Activated CD4-positive, alpha-beta T cell treated with anti-CD3 and anti-CD28 coated beads for 36 hours (primary cell): ENCODE results near the gene PPP1R3F. TPM values are rescaled to one million over a fixed set of nuclear protein-coding genes. Genes with fewer than 3 reads are reported as not detected.

ENCODE experiments used
- ATAC-seq: fragments of 200-7000 bp; cut with Tn5 transposase; one replicate; pipeline ENCODE4 v1.10.0; 2021; ENCODE audit warnings: mild to moderate bottlenecking, moderate library complexity
- CTCF ChIA-PET: fragments of 350-600 bp; sonication (Branson Sonifier 250); formaldehyde crosslinking; loops from one replicate; lab custom pipeline; 2021; ENCODE audit warnings: antibody characterized with exemption; lab: Charles Lee
- POLR2A ChIA-PET: fragments of 350-600 bp; sonication (Branson Sonifier 250); formaldehyde crosslinking; loops from one replicate; lab custom pipeline; 2021; ENCODE audit warnings: antibody characterized with exemption, inconsistent platforms; lab: Charles Lee
- DNase-seq: peaks from one replicate; pipeline ENCODE4 v3.0.0-alpha.2; 2020
- H3K27ac Mint-ChIP-seq: one replicate; pipeline ENCODE4 v1.8.0; 2021; ENCODE audit warnings: mixed read lengths
- H3K27me3 Mint-ChIP-seq: one replicate; pipeline ENCODE4 v1.8.0; 2021; ENCODE audit warnings: mixed read lengths
- H3K36me3 Mint-ChIP-seq: one replicate; pipeline ENCODE4 v1.8.0; 2021; ENCODE audit warnings: low read depth, mixed read lengths
- H3K4me1 Mint-ChIP-seq: one replicate; pipeline ENCODE4 v1.8.0; 2021; ENCODE audit warnings: mixed read lengths
- H3K4me3 Mint-ChIP-seq: one replicate; pipeline ENCODE4 v1.8.0; 2021; ENCODE audit warnings: mild to moderate bottlenecking, moderate library complexity, mixed read lengths
- H3K9me3 Mint-ChIP-seq: one replicate; pipeline ENCODE4 v1.8.0; 2021; ENCODE audit warnings: low read depth, mixed read lengths
- intact Hi-C, 2 experiments: fragments of 100-400 bp; cut with DNase I in 1 of 2; cut with micrococcal nuclease in 1 of 2; formaldehyde crosslinking; loops; one replicate each; pipeline versions ENCODE4 v1.14.2 to v1.15.1; 2022 to 2024; cut with DNase I, micrococcal nuclease
- total RNA-seq, 2 experiments: library from RNA; stranded (reverse); gene quantifications; one replicate each; pipeline ENCODE4 v1.2.3, GENCODE V29; 2021

PPP1R3F gene
- total RNA-seq, 2 experiments from 2014 or later = 4.4 to 4.7 TPM

DNA sequence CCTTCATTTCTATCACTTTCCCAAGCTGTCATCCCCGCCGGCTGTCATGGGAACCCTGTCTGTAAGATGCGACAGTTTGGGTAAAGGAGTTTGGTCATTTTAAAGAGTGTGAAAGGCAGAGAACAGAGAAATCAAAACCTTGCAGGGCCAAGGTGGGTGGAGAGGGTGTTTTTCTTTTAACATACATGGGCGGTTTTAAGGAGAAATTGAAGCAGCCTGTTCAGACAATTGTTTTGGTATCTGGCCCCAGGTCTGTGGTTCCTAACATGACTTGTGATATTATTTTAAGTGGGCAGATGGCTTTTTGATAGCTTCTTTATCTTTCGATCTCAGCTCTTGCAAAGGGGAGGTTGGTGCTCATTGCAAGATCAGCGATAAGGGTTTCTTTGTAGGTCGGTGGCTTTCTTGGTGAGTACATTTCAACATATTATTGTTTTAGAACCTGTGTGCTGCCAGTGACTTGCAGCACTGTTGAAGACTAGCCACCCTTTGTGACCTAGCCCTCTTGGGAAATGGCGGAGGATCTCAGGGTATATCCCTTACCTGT is 3.7 kb downstream of the PPP1R3F start:
- ATAC-seq = peak; percentile 1

DNA sequence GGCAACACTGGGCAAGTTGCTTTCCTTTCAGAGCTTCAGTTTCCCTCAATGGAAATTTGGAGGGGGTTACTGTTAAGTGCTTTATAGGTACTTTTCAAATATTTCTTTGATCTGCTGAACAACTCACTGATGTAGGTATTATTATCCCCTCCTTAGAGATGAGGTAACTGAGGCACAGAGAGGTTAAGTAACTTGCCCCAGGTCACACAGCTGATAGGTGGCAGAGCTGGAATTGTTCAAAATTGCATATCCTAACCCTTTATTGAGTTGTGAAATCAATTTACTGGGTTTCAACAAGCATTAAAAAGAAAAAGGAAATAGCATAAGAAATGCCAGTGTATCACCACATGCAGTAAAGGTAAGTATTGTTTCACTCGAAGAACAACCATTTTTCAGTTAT is 6.6 kb downstream of the PPP1R3F start:
- ChIA-PET POLR2A (no interaction called here), CTCF (interaction anchor here (2.4 kb wide), 1 partner anchor 84 kb away, joined by 8 read pairs; no protein-coding TSS in a partner anchor)
- H3K4me3 Mint-ChIP-seq = no peak overlapping the region
- intact Hi-C loops = loop anchor here in 1 of 2 experiments (5.0 kb wide), 1 partner anchor 601 kb away; the partner anchor contains the start of gene USP27X
- H3K27me3 Mint-ChIP-seq = no peaks in the 10 kb centered on the region
- DNase-seq (no peak), ATAC-seq (no peak)
- peaks cover 24% of the 10 kb centered on the region for H3K36me3 Mint-ChIP-seq
- H3K9me3 Mint-ChIP-seq = peaks cover 1% of the 10 kb centered on the region
- peak overlapping the region; percentile 94 for H3K27ac Mint-ChIP-seq
- peaks cover 84% of the 10 kb centered on the region for H3K4me1 Mint-ChIP-seq

More for the DNA sequence above, 3.7 kb downstream of the PPP1R3F start:
- ChIA-PET POLR2A (interaction anchor here (0.7 kb wide), 2 partner anchors 16 to 37 kb away, joined by 3 to 4 read pairs; no protein-coding TSS in a partner anchor), CTCF (interaction anchor here (1.5 kb wide), 1 partner anchor 81 kb away, joined by 3 read pairs; no protein-coding TSS in a partner anchor)
- DNase-seq = peak; percentile 65
- peaks cover 70% of the 10 kb centered on the region for H3K4me1 Mint-ChIP-seq
- H3K9me3 Mint-ChIP-seq = peaks cover 4% of the 10 kb centered on the region
- intact Hi-C loops = loop anchor here (5.0 kb wide), 2 partner anchors 81 to 336 kb away; no protein-coding TSS in a partner anchor
- H3K27ac Mint-ChIP-seq = peak overlapping the region; percentile 82
- H3K36me3 Mint-ChIP-seq = peaks cover 26% of the 10 kb centered on the region
- H3K27me3 Mint-ChIP-seq = no peaks in the 10 kb centered on the region
- H3K4me3 Mint-ChIP-seq = peak overlapping the region; percentile 78

DNA sequence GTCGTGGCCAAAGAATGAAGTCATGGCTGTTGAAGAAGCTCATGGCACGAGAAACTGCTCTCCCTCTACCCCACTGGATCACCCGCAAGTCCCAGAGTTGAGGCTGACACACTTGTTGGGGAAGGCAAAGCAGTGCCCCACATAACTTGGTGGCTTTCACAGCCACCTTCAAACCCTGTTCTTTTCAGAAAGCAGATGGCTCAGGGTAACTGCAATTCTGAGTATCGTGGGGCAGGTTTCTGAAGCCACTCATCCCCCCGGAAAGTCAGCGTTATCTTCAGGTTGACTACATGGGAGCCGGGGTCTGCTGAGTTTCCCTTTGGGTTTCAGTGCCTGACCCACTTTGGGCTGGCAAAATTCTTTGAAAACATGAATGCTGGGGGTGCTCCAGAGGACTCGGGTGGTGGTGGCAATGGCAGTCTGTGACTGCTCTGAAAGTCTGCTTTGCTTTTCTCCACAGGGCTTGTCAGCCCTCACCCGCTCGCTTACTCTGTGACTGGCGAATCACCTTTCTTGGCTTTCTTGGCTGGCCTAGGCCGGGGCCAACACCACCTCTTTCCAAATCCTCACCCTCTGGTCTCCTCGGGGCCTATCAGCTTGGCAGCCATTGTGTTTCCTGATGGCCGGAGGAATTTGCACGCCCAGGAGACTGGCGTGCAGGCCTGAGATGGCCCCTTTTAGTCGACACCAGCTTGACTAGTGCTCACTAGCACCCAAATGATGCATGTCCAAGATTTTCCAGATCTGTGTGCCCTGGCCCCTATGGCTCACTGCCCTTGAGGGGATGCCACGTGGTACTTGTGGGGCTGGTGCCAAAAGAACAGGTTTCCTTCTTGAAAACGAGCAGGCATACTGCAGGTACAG is 7.3 kb downstream of the PPP1R3F start:
- intact Hi-C loops = loop anchor here in 1 of 2 experiments (5.0 kb wide), 1 partner anchor 600 kb away; the partner anchor contains the start of gene USP27X
- ChIA-PET POLR2A (interaction anchor here (0.6 kb wide), 2 partner anchors 8 to 344 kb away, joined by 3 to 5 read pairs; no protein-coding TSS in a partner anchor), CTCF (interaction anchor here (1.2 to 2.4 kb wide), 2 partner anchors 84 to 477 kb away, joined by 4 to 8 read pairs; no protein-coding TSS in a partner anchor)
- H3K4me1 Mint-ChIP-seq = peaks cover 80% of the 10 kb centered on the region
- H3K27me3 Mint-ChIP-seq = no peaks in the 10 kb centered on the region
- DNase-seq (peak; percentile 61), ATAC-seq (peak; percentile 36)
- H3K36me3 Mint-ChIP-seq = peaks cover 19% of the 10 kb centered on the region
- H3K4me3 Mint-ChIP-seq = peak overlapping the region; percentile 47
- H3K27ac Mint-ChIP-seq = peak overlapping the region; percentile 94
- H3K9me3 Mint-ChIP-seq = no peaks in the 10 kb centered on the region

DNA sequence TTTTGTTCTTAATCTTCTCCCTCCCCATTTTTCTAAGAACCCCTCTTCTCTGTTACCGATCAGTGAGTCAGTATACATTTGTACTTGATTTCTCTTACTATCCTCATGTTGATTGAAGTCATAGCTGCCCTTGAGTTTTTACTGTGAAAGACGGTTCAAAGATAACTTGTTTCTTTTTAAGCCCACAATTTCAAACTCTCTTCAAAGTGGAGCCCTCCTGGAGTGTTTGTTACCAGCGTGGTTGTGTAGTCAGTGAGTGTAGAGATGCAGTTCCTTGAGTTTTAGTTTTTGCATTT is 7.9 kb downstream of the PPP1R3F start:
- ATAC-seq (peak; percentile 64), DNase-seq (no peak)
- Mint-ChIP-seq H3K27ac (peak overlapping the region; percentile 94), H3K36me3 (peaks cover 19% of the 10 kb centered on the region), H3K27me3 (no peaks in the 10 kb centered on the region), H3K4me1 (peaks cover 84% of the 10 kb centered on the region), H3K9me3 (no peaks in the 10 kb centered on the region), H3K4me3 (peak overlapping the region; percentile 47)
- CTCF ChIA-PET = interaction anchor here (1.2 to 2.4 kb wide), 2 partner anchors 85 to 477 kb away, joined by 4 to 8 read pairs; no protein-coding TSS in a partner anchor
- intact Hi-C loops = loop anchor here in 1 of 2 experiments (5.0 kb wide), 1 partner anchor 600 kb away; the partner anchor contains the start of gene USP27X
- POLR2A ChIA-PET = interaction anchor here (0.6 kb wide), 2 partner anchors 8 to 110 kb away, joined by 3 to 5 read pairs; no protein-coding TSS in a partner anchor

DNA sequence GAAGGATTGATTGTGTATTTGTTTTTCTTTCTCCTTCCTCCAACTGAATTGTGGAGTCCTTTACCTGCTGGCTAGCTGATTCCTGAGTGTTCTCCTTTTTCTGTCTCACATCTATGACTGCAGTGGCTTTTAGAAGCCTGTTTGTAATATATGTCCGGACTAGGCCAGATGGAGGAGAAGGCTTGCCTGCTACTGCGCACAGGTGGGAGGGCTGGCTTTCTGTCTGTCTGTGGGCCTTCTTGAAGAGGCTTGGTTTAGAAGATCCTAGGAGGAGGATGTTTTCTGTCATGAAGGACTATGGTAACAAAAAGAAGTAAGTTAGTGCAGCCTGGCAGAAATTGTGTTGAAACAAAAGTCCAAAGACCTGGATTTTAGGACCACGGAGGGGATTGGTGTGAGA is 8.5 kb downstream of the PPP1R3F start:
- ChIA-PET CTCF (interaction anchor here (2.4 kb wide), 1 partner anchor 85 kb away, joined by 8 read pairs; no protein-coding TSS in a partner anchor), POLR2A (interaction anchor here (0.6 kb wide), 2 partner anchors 9 to 111 kb away, joined by 3 to 5 read pairs; no protein-coding TSS in a partner anchor)
- no peak for ATAC-seq
- intact Hi-C loops = loop anchor here in 1 of 2 experiments (5.0 kb wide), 1 partner anchor 599 kb away; the partner anchor contains the start of gene USP27X
- peak overlapping the region; percentile 47 for H3K4me3 Mint-ChIP-seq
- H3K27ac Mint-ChIP-seq = peak overlapping the region; percentile 94
- H3K9me3 Mint-ChIP-seq = no peaks in the 10 kb centered on the region
- no peaks in the 10 kb centered on the region for H3K27me3 Mint-ChIP-seq
- DNase-seq = no peak
- peaks cover 84% of the 10 kb centered on the region for H3K4me1 Mint-ChIP-seq
- H3K36me3 Mint-ChIP-seq = peaks cover 19% of the 10 kb centered on the region

DNA sequence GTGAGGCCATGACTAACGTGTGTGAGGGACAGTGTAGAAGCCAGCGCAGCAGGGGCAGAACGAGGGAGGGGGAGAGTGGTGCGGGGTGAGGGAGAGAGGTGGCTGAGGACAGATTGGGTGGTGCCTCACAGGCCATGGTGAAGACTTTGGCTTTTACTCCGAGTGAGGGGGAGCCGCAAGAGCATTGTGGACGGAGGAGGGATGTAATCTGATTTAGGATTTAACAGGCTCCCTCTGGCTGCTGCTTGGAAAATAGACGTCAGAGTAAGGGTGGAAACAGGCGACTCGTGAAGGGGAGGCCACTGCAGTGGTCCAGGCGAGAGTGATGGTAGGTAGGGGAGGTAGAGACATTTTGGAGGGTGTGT is 13.0 kb downstream of the PPP1R3F start:
- ChIA-PET POLR2A (no interaction called here), CTCF (no interaction called here)
- no peak for DNase-seq
- Mint-ChIP-seq H3K9me3 (no peaks in the 10 kb centered on the region), H3K4me3 (no peak overlapping the region), H3K36me3 (peaks cover 1% of the 10 kb centered on the region), H3K27me3 (no peaks in the 10 kb centered on the region), H3K4me1 (peaks cover 46% of the 10 kb centered on the region), H3K27ac (no peak overlapping the region)
- peak; percentile 28 for ATAC-seq
- intact Hi-C loops = no loop called here

DNA sequence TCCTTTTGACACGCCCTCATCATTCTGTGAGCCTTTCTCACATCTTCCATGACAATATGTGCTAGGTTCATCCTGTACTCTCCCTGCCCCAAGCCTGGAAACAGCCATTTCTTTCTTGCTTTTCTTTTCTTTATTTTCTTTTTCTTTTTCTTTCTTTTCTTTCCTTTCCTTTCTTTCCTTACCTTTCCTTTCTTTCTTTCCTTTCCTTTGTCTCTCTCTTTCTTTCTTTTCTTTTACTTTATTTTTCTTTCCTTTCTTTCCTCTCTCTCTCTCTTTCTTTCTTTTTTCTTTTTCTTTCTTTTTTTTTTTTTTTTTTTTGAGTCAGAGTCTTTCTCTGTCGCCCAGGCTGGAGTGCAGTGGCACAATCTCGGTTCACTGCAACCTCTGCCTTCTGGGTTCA is 14.6 kb downstream of the PPP1R3F start:
- H3K36me3 Mint-ChIP-seq = no peaks in the 10 kb centered on the region
- H3K4me3 Mint-ChIP-seq = no peak overlapping the region
- H3K27me3 Mint-ChIP-seq = no peaks in the 10 kb centered on the region
- H3K9me3 Mint-ChIP-seq = no peaks in the 10 kb centered on the region
- peaks cover 41% of the 10 kb centered on the region for H3K4me1 Mint-ChIP-seq
- intact Hi-C loops = no loop called here
- no peak overlapping the region for H3K27ac Mint-ChIP-seq
- DNase-seq = no peak
- ChIA-PET CTCF (no interaction called here), POLR2A (no interaction called here)
- ATAC-seq = no peak

DNA sequence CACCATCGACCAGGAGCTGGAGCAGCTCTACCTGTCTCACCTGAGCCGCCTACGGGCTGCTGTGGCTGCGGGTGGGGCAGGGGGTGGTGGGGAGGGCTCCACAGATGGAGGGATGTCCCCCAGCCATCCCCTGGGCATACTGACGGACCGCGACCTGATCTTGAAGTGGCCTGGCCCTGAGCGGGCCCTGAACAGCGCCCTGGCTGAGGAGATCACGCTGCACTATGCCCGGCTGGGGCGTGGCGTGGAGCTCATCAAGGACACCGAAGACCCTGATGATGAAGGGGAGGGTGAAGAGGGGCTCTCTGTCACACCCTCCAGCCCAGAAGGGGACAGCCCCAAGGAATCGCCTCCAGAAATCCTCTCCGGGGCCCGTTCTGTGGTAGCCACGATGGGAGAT is 16.5 kb downstream of the PPP1R3F start:
- Mint-ChIP-seq H3K27me3 (no peaks in the 10 kb centered on the region), H3K4me3 (no peak overlapping the region), H3K9me3 (no peaks in the 10 kb centered on the region), H3K36me3 (no peaks in the 10 kb centered on the region), H3K27ac (no peak overlapping the region), H3K4me1 (peaks cover 30% of the 10 kb centered on the region)
- no peak for DNase-seq
- ChIA-PET POLR2A (no interaction called here), CTCF (no interaction called here)
- ATAC-seq = no peak
- intact Hi-C loops = no loop called here

DNA sequence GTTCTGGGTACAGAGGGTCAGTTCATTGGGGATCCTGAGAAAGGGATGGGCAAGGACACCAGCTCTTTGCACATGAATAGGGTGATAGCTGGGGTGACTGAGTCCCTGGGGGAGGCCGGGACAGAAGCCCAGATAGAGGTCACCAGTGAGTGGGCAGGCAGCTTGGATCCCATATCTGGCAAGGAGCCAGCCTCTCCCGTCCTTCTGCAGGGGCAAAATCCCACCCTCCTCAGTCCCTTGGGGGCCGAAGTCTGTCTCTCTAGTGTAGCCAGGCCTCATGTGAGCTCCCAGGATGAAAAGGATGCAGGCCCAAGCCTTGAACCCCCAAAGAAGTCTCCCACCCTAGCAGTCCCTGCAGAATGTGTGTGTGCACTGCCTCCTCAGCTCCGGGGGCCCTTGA is 17.0 kb downstream of the PPP1R3F start:
- Mint-ChIP-seq H3K27me3 (no peaks in the 10 kb centered on the region), H3K4me1 (peaks cover 29% of the 10 kb centered on the region), H3K4me3 (no peak overlapping the region), H3K9me3 (no peaks in the 10 kb centered on the region), H3K27ac (no peak overlapping the region), H3K36me3 (no peaks in the 10 kb centered on the region)
- DNase-seq = no peak
- ATAC-seq = no peak
- ChIA-PET POLR2A (no interaction called here), CTCF (no interaction called here)
- intact Hi-C loops = no loop called here

DNA sequence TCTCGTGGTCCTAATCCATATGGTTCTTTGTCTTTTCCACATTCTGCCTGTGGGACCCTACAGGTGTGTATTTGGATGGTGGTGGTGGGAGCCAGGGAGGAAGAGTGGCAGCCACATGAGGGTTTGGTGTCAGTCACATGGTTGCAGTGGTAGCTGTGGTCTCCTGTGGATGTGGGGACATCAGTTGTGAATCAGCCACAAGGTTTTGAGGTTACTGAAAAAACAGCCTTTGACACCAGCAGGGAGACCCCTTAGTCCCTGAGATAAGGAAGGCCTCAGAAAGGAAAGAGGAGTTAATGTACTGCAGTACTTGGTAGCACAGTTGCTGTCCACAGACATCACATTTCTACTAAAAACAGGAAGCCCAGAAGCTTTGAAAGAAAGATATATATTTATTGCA is 18.1 kb downstream of the PPP1R3F start:
- no peak for ATAC-seq
- H3K36me3 Mint-ChIP-seq = no peaks in the 10 kb centered on the region
- POLR2A ChIA-PET = no interaction called here
- H3K27me3 Mint-ChIP-seq = no peaks in the 10 kb centered on the region
- CTCF ChIA-PET = no interaction called here
- H3K9me3 Mint-ChIP-seq = no peaks in the 10 kb centered on the region
- H3K4me3 Mint-ChIP-seq = no peak overlapping the region
- no peak for DNase-seq
- H3K27ac Mint-ChIP-seq = no peak overlapping the region
- intact Hi-C loops = no loop called here
- peaks cover 29% of the 10 kb centered on the region for H3K4me1 Mint-ChIP-seq

DNA sequence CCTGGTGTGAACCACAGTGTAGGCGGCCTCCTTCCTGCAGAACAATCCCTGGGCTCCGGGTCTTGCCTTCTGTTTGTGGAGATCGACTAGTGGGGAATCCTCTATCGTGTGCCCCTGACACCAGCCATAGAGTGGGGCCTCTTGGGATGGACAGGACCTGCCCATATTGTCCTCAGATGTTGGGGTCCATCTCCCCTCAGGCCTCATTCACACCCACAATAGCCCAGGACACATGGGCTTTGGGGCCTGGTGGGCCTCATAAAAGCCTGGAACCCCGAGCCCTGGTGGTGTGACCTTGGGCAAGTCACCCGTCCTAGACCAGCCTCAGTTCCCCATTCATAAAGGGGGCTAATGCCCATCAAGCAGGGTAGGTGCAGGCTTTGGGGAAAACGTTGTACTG is 20.6 kb downstream of the PPP1R3F start:
- ATAC-seq (no peak), DNase-seq (no peak)
- POLR2A ChIA-PET = no interaction called here
- intact Hi-C loops = loop anchor here in 1 of 2 experiments (5.0 kb wide), 1 partner anchor 462 kb away; no protein-coding TSS in a partner anchor
- no peak overlapping the region for H3K4me3 Mint-ChIP-seq
- H3K27ac Mint-ChIP-seq = no peak overlapping the region
- H3K9me3 Mint-ChIP-seq = no peaks in the 10 kb centered on the region
- no peaks in the 10 kb centered on the region for H3K36me3 Mint-ChIP-seq
- H3K27me3 Mint-ChIP-seq = no peaks in the 10 kb centered on the region
- peaks cover 26% of the 10 kb centered on the region for H3K4me1 Mint-ChIP-seq
- CTCF ChIA-PET = interaction anchor here (2.1 kb wide), 1 partner anchor 21 kb away, joined by 7 read pairs; the partner anchor contains the start of gene PPP1R3F
